Measurements from ENCODE around the gene AP2A1.

DNA sequence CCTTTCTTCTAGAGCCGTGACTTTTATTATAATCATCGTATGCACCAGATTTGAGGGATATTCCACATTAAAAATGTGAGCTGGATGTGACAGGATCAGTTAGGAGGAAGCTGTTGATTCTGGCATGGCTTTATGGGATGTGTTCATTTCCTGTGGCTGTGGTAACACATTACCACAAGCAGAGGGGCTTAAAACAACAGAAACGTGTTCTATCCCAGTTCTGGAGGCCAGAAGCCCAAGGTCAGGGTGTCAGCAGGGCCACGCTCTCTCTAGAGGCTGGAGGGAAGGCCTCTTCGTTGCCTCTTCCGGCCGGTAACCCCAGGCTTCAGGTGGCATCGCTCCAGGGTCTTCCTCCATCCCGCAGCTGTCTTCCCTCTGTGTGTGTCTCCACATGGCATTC is 65.8 kb downstream of the AP2A1 start:
- TF ChIP-seq, protein P1, sequence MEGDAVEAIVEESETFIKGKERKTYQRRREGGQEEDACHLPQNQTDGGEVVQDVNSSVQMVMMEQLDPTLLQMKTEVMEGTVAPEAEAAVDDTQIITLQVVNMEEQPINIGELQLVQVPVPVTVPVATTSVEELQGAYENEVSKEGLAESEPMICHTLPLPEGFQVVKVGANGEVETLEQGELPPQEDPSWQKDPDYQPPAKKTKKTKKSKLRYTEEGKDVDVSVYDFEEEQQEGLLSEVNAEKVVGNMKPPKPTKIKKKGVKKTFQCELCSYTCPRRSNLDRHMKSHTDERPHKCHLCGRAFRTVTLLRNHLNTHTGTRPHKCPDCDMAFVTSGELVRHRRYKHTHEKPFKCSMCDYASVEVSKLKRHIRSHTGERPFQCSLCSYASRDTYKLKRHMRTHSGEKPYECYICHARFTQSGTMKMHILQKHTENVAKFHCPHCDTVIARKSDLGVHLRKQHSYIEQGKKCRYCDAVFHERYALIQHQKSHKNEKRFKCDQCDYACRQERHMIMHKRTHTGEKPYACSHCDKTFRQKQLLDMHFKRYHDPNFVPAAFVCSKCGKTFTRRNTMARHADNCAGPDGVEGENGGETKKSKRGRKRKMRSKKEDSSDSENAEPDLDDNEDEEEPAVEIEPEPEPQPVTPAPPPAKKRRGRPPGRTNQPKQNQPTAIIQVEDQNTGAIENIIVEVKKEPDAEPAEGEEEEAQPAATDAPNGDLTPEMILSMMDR (conservative IDR thresholded peaks at IDR 0.05 in 1 of 2, IDR thresholded peaks at IDR 0.05 in 1 of 2; ENCODE audit: low read depth in 1 of 2, low read length in 2 of 2) = no peak
- no peak for TF ChIP-seq EZH2 (IDR thresholded peaks at IDR 0.05; ENCODE audit: low read length, missing control alignments)

All from fibroblast of lung (primary cell).